GM19328 (cell line): ENCODE data around the gene RECQL5.

ENCODE experiments used
- ATAC-seq: cut with Tn5 transposase; IDR thresholded peaks from one replicate; pipeline ENCODE4 v1.9.1; 2021; ENCODE audit warnings: mild to moderate bottlenecking, moderate library complexity; ENCODE audit not compliant: unreplicated experiment

Gene RECQL5

DNA sequence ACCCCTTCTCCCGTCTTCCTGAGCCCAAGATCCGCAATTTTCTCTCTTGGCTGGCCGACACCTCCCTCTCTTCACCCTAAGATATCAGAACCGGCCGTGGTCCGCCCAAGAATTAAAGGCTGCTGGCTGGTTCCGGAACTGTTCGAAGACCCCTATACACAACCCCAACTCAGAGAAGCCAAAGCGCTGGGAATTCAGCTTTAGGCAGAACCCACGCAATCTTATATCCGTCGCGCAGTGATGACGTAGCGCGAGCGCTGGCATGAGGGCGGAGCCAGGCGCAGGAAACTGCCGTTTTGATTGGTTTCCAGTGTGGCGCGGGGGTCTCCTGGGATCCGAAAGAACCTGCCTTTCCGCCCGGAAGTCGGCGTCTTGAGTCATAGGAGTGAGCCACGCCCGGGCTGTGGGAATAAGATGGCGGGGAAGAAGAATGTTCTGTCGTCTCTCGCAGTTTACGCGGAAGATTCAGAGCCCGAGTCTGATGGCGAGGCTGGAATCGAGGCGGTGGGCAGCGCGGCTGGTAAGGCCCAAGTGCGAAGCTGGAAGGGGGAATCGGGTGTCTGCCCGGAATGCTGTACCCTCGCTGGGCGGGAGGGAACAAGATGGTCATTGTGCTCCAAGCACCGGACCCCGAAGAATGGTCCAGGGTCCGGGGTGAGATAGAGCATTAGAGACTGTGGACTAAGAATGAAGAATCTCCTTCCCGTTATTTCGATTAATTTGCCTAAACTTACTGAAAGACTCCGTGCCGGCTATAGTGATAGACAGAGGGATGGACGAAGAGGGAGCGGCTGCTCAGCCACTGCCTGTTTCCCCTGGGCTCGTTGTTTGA is at the start of gene RECQL5, which contains the start of gene SAP30BP:
TSS of gene RECQL5 (minus strand) at position 196 of the 832 bp plus-strand sequence. CDS start 597 bp downstream, outside the sequence.
TSS of gene SAP30BP (plus strand) at position 380 of the 832 bp plus-strand sequence. CDS start at position 415, 35 bp downstream.
- peak; percentile 74 for ATAC-seq

GRCh38 chr17:75712446-75712845 is 45.5 kb upstream of the RECQL5 start:
- no peak for ATAC-seq

DNA sequence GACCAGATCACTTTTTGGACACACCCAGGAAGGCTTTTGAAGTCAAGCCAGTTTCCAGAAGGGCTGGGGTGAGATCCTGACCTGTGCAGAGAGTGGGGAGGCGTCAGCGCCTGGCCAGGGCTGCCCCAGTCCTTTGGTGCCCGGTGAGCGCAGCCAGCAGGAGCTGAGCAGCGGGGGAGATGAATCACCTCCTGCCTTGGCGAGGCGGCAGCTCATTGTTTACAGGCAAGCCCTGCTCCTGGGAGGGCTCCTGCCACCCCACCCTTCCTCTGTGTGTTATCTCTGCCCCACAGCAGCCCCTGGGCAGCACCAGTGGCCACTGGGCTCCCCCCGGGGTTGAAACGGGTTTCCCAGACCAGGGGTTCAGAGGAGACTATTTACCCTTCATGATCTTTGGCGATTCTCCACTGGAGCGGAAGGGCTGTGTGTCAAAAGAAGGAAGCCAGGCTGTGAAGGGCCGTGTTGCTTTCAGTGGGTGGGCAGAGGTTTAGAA is 40.2 kb upstream of the RECQL5 start:
- no peak for ATAC-seq

DNA sequence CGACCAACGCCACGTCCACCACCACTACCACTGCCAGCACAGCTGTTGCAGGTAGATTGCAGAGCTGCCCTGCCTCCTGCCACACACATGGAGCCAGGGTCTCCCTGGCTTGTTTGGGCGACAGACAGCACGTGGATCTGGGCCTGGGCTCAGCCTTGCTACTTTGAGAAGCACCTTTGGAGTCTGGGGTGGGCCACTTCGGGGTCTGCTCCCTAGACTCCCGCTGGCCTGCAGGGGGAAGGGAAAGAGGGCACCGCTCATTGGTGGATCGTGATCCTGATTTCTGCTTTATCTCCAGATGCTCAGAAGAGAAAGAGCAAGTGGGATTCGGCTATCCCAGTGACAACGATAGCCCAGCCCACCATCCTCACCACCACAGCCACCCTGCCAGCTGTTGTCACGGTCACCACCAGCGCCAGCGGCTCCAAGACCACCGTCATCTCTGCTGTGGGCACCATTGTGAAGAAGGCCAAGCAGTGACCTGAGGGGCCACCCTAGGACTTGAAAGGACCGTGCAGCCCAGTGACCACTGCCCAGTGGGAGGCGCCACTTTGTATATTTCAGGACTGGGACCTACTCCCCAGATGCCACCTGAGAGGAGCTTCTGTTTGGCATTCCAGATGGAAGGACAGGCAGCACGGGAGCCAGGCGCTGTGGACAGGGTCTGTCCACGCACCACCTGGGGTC is 39.2 kb upstream of the RECQL5 start:
- ATAC-seq, result no peak

- ATAC-seq, result no peak
These were observed 38.3 kb upstream of the RECQL5 start for GRCh38 chr17:75704963-75705875.

GRCh38 chr17:75703591-75703990 is 36.6 kb upstream of the RECQL5 start:
- no peak for ATAC-seq

DNA sequence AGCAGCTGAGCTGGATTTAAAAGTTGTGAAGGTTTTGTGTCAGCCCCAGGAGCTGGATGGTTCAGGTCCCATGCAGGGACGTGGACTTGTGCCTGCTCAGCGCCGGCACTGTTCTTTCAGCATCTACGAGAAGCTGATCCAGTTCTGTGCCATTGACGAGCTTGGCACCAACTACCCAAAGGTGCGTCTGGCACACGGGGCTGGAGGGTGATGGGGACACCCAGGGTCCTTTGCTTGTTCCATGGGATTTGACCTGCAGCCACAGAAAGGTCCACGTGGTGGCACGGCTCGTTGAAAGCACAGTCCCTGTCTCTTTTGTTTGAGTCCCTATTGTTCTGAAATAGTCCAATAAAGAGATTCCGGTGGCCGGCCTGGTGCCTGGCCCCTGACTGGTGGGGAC is 36.2 kb upstream of the RECQL5 start:
- no peak for ATAC-seq

- no peak for ATAC-seq
These were observed 34.3 kb upstream of the RECQL5 start for GRCh38 chr17:75701288-75701687.

DNA sequence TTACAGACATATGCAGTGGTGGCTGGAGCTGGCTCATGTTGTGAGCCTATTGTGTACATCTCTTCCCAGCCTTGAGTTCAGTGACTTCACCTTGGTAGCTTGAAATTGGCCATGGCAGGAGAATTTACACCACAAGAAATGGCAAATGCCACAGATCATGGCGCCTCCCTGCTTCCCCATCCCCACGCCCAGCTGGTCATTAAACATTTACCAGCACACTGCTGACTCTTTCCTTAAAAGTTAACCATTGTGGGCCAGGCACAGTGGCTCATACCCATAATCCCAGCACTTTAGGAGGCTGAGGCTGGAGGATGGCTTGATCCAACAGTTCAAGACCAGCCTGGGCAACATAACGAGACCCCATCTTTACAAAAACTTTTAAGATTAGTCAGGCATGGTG is 31.7 kb upstream of the RECQL5 start:
- no peak for ATAC-seq

DNA sequence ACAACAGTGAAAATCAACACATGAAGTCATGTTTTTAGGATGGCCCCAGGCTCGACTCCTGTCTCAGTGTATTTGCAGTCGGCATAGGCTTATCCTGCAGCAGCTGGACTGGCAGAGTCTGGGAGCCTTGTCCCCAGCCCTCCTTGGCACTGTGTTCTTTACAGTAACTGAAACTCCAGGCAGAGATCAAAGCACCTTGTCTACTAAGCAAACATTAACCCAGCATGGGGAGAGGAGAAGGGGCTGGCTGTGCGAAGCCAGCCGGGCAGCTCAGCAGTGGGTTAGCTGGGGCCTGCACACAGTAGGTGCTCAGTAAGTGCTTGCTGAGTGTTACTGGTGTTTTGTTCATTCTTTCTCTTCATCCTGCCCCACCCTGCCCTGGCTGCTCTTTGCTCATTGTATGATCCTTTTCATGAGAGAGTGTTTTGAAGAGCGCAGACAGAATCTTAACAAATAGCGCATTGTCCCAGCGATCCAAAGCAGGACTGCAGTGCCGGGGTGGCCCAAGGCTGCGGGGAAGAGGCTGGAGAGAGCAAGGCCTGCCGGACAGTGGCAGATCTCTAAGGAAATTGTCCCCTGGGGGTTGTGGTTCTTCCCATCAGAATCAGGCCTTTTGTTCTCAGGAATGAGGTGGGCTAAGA is 30.8 kb upstream of the RECQL5 start:
- no peak for ATAC-seq

GRCh38 chr17:75695830-75696271 is 28.9 kb upstream of the RECQL5 start:
- no peak for ATAC-seq

GRCh38 chr17:75695141-75695829 is 28.3 kb upstream of the RECQL5 start:
- no peak for ATAC-seq

- ATAC-seq, result no peak
These were observed 27.6 kb upstream of the RECQL5 start for GRCh38 chr17:75694536-75694935.

GRCh38 chr17:75693500-75694481 is 26.8 kb upstream of the RECQL5 start:
- no peak for ATAC-seq

DNA sequence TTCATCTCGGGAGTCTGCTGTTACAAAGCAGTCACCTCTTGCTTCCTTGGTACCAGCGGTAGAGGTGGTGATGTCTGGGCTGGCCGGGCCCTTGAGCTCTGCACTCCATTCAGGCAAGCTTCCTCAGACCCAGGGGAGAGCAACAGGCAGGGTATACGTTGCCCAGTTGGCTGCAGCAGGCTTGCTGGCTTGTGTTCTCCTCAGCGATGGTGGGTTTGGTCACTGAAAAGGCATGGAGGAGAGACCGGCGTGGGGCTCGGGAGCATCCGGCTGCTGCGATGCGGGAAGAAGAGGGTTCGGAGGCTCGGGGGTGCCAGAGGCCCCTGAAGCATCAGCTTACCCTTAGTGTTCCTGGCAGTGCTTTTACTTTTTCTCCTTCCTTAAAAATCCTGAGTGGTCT is 26.0 kb upstream of the RECQL5 start:
- ATAC-seq, result no peak

DNA sequence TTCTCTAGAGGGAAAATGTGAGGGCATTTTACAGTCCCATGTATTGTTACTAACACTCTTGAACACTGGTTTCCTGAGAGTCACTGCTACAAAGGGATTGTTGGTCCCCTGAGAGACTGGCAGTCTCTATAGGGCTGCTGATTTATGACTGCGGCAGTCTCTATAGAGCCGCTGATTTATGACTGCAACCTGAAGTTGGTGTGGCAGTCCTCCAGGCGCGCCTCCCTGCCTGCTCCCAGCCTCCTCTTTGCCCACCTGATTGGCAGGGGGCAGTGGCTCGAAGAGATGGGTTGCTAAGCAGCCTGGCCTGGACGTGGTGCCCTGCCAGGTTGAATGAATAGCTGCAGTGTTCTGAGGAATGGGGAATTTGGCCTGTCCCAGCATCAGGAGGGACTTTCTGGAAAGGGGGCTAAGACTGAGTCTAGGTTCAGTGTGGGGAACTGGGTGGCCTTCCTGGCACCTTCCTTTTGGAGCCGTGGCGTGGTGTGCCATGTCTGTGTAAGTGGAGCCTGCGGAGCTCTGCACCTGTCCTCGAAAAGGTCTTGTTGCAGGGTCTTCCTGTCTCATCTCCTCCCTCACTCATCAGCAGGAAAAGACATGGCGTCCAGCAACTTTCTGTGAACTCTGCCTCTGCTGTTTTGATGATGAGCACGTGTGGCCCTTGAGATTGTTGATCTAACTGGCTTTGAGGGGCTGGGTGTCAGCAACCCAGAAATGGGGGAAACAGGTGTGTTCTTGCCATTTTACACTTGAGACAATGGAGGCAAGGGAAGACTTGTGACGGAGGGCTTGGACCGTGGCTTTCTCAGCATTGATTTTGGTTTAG is 25.1 kb upstream of the RECQL5 start:
- ATAC-seq, result no peak

GRCh38 chr17:75691371-75691791 is 24.4 kb upstream of the RECQL5 start:
- no peak for ATAC-seq

DNA sequence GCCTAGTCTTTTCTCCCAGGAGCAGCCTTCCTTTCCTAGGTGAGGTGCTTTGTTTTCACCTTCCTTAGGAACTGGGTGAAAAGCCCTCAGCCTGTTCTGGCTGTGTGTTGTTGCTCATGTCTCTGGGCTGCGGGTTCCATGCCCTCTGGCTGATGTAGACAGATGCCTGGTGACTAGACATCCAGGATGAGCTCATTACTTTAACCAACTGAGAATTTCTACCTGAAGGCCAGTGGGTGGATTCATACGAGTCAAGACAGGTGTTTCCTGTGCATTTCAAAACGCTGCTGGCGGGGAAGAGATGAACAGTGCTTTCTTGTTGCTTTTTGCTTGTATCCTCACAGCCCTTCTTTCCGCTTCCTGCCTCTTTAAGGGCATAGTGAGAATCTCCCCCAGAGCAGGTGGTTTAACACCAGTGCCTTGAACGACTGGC is 22.5 kb upstream of the RECQL5 start:
- no peak for ATAC-seq
